Central memory CD4-positive, alpha-beta T cell (primary cell): ENCODE results near the gene TBX1.
"Not testable (repeated sequence)": the region's sequence is repeated elsewhere in the genome, so short reads cannot be mapped to it uniquely, and the experiment has no call there.

ENCODE experiments used
- DNase-seq: peaks from one replicate; pipeline ENCODE4 v3.0.0; 2022

The TBX1 gene

GRCh38 chr22:19785461-19786263 lies 25.1 kb downstream of the TBX1 start:
- DNase-seq: no peak

GRCh38 chr22:19786264-19786585 lies 25.6 kb downstream of the TBX1 start:
- DNase-seq: no peak

GRCh38 chr22:19786959-19787848 lies 26.6 kb downstream of the TBX1 start:
- no peak for DNase-seq

GRCh38 chr22:19787849-19788141 lies 27.2 kb downstream of the TBX1 start:
- no peak for DNase-seq

- DNase-seq: no peak
Measured at GRCh38 chr22:19788661-19789225, 28.2 kb downstream of the TBX1 start.

DNA sequence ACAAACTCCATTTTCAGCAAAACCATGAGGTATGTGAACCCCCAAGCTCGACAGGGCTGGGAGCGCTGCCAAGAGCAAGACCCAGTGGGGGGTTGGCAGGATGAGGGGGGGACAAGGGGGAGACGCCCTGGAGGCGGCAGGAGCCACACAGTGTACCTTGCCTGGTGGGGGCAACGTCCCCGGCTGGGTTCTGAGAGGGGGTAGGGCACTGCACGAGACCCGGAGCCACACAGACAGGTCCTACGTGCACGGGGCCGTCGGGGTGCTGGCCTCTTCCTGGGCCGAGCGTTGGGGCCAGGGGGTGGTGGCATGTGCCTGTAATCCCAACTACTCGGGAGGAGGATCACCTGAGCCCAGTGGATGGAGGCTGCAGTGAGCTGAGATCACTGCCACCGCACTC lies 28.8 kb downstream of the TBX1 start:
- no peak for DNase-seq

- no peak for DNase-seq
Measured at GRCh38 chr22:19789828-19790227, 29.2 kb downstream of the TBX1 start.

GRCh38 chr22:19791243-19791642 lies 30.7 kb downstream of the TBX1 start:
- no peak for DNase-seq

DNA sequence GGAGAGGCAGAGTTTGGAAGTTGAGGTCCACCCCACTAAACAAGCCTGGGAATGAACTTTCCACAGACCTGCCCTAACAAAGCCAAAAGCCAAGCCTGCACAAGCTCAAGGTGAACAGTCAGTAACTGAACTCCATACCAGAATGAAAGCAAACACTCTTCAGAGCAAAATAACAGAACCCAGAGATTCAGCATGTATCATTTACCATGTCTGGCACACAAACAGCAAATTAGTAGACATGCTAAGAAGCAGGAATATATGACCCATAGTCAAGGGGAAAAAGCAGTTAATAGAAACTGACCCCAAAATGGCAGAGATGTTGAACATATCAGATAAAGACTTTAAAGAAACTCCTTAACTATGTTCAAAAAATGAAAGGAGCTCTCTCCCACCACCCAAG lies 31.3 kb downstream of the TBX1 start:
- no peak for DNase-seq

GRCh38 chr22:19792383-19792896 lies 31.9 kb downstream of the TBX1 start:
- DNase-seq: not testable (repeated sequence)

DNA sequence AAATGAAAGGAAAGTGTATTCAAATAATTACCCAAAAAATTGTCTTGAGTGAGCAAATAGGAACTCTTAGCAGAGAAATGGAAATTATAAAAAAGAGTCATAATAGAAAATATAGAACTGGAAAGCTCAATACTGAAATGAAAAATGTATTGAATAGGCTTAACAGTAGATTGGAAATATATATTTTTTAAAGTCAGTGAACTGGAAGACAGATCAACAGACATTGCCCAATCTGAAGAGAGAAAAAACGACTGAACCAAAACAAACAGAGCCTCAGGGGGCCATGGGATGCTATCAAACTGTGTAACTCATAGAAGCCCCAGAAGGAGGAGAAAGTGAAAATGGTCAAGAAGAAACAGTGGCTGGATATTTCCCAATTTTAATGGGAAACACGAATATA lies 32.6 kb downstream of the TBX1 start:
- DNase-seq: no peak

GRCh38 chr22:19793661-19794310 lies 33.2 kb downstream of the TBX1 start:
- no peak for DNase-seq

DNA sequence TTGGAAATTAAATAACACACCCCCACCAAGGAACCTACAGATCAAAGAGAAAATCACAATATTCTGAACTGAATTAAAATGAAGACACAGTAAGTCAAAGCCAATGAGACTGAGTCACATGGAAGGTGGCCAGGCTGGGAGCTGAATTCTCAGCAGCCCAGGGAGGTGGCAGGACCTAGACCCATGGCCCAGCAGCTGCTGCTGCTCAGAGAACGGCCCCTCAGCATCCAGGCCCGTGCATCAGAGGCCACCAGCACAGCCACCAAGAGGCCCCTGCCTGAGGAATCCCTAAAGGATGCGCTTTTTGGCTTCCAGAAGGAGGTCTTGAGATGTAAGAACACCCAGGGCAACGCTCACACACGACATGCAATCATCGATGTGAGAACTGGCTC lies 35.0 kb downstream of the TBX1 start:
- DNase-seq: no peak

GRCh38 chr22:19796160-19796559 lies 35.6 kb downstream of the TBX1 start:
- DNase-seq: no peak

DNA sequence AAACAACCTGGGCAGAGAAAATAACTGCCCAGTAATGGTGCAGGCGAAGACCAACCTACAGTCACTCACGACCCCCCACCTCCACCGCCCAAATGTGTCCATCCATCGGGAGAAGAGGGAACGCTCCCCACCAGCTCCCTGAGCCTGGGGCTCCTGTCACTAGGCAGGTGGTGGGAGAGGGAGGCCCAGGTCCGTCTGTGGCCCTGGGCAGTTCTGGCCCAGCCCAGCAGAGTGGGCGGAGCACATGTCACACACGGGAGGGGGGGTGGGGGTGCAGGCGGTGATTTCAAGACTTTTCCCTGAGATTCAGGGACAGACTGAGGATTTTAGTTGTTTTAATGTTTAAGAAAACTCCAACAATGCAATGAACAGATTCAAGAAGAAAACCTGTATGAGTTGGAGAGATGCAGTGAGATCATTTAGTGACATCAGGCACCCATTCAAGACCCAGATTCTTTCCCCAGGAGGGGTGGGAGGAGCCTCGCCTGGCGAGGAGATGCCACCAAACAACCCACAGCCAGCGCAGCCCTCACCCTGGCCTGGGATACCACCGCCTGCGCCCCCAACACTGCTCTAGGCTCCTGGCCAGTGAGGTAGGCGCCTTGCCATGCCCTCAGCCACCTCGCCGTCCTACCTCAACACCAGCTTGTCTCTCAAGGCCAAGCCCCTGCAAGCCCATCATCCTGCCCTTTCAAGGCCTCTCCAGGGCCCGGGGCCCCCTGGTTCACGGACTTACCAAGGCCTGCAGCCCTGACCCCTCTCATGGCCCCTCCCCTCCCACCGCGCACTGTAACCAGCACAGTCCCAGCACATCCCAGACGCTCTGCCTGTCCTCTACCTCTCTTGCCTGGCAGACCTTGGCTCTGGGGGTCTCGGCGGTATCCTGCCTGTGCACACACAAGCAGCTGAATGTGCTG lies 36.8 kb downstream of the TBX1 start:
- no peak for DNase-seq

DNA sequence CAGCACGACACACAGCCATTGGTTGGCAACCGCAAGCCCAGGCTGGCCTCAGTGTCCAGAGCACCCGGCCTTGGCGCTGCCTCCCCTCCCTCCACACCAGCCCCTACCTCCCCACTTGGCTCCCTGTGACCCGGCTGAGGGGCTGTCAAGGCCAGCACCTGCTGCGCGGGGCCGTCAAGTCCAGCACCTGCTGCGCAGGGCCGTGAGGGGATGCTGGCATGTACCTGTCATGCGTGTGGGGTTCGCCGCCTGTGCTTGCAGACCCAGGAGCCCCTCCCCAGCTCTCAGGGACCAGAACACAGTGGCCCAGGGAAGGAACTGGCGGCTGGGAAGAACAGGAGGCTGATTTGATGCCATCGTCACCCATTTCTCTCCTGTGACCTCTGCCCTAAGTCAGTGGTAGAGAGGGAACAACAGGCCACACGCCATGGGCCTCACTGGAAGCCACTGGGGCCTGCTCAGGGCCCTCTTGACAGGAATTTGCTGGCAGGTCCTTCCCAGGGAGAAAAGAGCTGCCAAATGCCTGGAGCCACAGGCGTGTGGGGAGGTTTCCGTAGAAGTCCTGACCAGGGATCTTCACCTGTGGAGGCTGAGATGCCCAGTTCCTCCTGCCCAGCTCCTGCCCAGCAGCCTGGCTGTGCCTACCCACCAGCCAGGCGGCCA lies 37.6 kb downstream of the TBX1 start:
- no peak for DNase-seq

DNA sequence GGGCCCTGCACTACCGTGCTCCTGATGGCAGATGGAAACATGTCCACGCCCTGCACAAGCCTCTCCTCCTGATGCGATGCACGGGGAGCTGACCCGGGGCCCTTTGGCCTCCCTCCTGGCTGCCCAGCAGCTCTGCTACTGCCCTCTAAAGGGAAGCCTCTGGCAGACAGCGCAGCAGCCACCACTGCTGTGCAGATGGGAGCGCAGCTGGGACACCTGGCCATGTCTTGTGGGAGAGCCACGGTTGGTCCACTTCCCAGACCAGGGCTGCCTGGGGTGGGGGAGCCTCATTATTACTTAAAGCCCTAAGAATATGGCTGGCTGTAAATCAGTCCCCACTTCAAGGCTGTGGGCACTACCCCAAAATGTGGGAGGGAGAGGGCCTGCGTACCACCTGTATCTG lies 38.3 kb downstream of the TBX1 start:
- DNase-seq: no peak

- no peak for DNase-seq
Measured at GRCh38 chr22:19799322-19800190, 39.0 kb downstream of the TBX1 start.

GRCh38 chr22:19800306-19800705 lies 39.7 kb downstream of the TBX1 start:
- DNase-seq: no peak

DNA sequence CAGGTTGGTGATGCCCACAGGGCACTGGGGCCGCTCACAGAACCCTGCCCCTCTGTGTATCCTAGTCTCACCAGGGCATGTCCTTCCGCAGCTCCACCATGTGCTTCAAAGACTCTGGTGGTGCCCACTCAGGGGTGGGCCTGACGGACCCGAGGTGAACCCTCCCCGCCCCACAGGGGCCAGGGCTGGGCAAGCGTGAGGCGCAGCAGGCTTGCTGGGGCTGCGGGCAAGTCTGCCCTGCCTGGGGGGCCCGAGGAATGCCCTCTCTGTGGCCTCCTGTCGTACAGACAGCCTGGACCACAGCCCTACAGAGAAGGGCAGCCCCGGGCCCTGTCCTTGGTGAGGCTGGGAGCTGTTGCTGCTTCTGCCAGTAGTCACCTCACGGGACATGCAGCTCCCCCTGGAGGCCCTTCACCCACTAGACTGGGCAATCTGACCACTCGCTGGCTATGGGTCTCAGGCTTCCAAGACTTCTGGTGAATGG lies 40.2 kb downstream of the TBX1 start:
- DNase-seq: no peak
